GM19467 (cell line): ENCODE results near the gene ANKRD18A.
"Not testable (repeated sequence)": the region's sequence is repeated elsewhere in the genome, so short reads cannot be mapped to it uniquely, and the experiment has no call there.

Source experiments
- ATAC-seq: cut with Tn5 transposase; IDR thresholded peaks from one replicate; pipeline ENCODE4 v1.9.1; 2021; ENCODE audit warnings: mild to moderate bottlenecking, moderate library complexity; ENCODE audit not compliant: unreplicated experiment

Gene ANKRD18A

GRCh38 chr9:38546497-38547163 is 73.8 kb downstream of the ANKRD18A start:
- not testable (repeated sequence) for ATAC-seq

GRCh38 chr9:38540535-38540934 is 79.9 kb downstream of the ANKRD18A start:
- ATAC-seq: not testable (repeated sequence)

- ATAC-seq: no peak
Measured at GRCh38 chr9:38529317-38529716, 91.1 kb downstream of the ANKRD18A start.

GRCh38 chr9:38527503-38527902 is 92.9 kb downstream of the ANKRD18A start:
- ATAC-seq: no peak

- no peak for ATAC-seq
Measured at GRCh38 chr9:38526591-38526990, 93.8 kb downstream of the ANKRD18A start.

DNA sequence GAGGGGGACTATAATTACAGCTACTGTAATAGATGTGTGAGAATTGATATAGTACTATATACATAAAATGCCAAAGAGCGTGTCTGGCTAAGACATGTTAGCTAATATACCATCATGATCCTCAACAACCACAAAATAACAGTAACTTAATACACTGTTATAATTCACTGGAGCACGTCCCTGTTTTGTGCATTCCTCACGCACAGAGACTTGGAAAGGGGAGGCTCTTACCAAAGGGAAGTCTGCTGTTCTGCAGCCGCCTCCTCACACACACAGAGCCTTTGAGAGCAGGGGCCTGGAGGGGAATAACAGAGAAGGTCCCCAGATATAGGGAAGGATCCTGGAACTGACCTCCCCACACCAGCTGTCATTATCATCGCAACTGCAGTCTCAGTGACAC is 97.3 kb downstream of the ANKRD18A start:
- no peak for ATAC-seq

- ATAC-seq: no peak
Measured at GRCh38 chr9:38521762-38522161, 98.6 kb downstream of the ANKRD18A start.
